GM12801 (cell line): ENCODE data around the gene NRG4.

Source experiments
- CTCF ChIP-seq: IDR thresholded peaks from one replicate; pipeline ENCODE4 v1.5.1; 2011; ENCODE audit warnings: control low read depth; ENCODE audit not compliant: insufficient read length; ENCODE audit errors: extremely low read depth

Gene NRG4

GRCh38 chr15:75989045-75989444 is 23.2 kb downstream of the NRG4 start:
- TF ChIP-seq CTCF = no peak

- TF ChIP-seq CTCF = no peak
Measured at GRCh38 chr15:75985971-75986370, 26.3 kb downstream of the NRG4 start.

- TF ChIP-seq CTCF = no peak
Measured at GRCh38 chr15:75982468-75982867, 29.8 kb downstream of the NRG4 start.

- TF ChIP-seq CTCF = no peak
Measured at GRCh38 chr15:75981149-75981815, 30.9 kb downstream of the NRG4 start.

- TF ChIP-seq CTCF = no peak
Measured at GRCh38 chr15:75966073-75966472, 46.2 kb downstream of the NRG4 start.

- TF ChIP-seq CTCF = no peak
Measured at GRCh38 chr15:75961331-75961730, 50.9 kb downstream of the NRG4 start.

GRCh38 chr15:75955720-75956119 is 56.5 kb downstream of the NRG4 start:
- no peak for TF ChIP-seq CTCF

GRCh38 chr15:75952525-75952924 is 59.7 kb downstream of the NRG4 start:
- no peak for TF ChIP-seq CTCF
